NCI-H524 (cell line): Measurements from ENCODE around the gene JAG1.

ENCODE experiments used
- DNase-seq, 2 experiments: peaks; one replicate each; lab custom pipeline; 2025; lab: John Stamatoyannopoulos, UW

Gene JAG1

GRCh38 chr20:10699489-10699888 lies 25.7 kb upstream of the JAG1 start:
- DNase-seq: no peak

GRCh38 chr20:10696650-10697049 lies 22.9 kb upstream of the JAG1 start:
- no peak for DNase-seq

- DNase-seq: no peak
Observed at GRCh38 chr20:10689385-10689784, 15.6 kb upstream of the JAG1 start.

- DNase-seq: no peak
Observed at GRCh38 chr20:10687895-10688294, 14.1 kb upstream of the JAG1 start.

- peak; percentile 64 to 84 for DNase-seq
Observed at GRCh38 chr20:10686356-10687133, 12.7 kb upstream of the JAG1 start.

GRCh38 chr20:10683537-10683936 lies 9.7 kb upstream of the JAG1 start:
- DNase-seq: no peak

GRCh38 chr20:10682939-10683338 lies 9.1 kb upstream of the JAG1 start:
- DNase-seq: no peak

- no peak for DNase-seq
Observed at GRCh38 chr20:10681494-10681893, 7.7 kb upstream of the JAG1 start.

GRCh38 chr20:10680571-10680970 lies 6.8 kb upstream of the JAG1 start:
- DNase-seq: no peak

- DNase-seq: no peak
Observed at GRCh38 chr20:10679269-10679668, 5.5 kb upstream of the JAG1 start.

- no peak for DNase-seq
Observed at GRCh38 chr20:10676518-10676917, 2.7 kb upstream of the JAG1 start.

GRCh38 chr20:10675450-10675848 lies 1.6 kb upstream of the JAG1 start:
- DNase-seq: no peak

- DNase-seq: peak; percentile 58 to 83
Observed at GRCh38 chr20:10674684-10675449, 1.1 kb upstream of the JAG1 start.

- DNase-seq: peak; percentile 60 to 61
Observed at GRCh38 chr20:10673176-10673841, 490 bp downstream of the JAG1 start.

GRCh38 chr20:10672624-10673127 lies 1.1 kb downstream of the JAG1 start:
- DNase-seq: peak; percentile 17 to 58

- DNase-seq: peak in 1 of 2 experiments; percentile 58
Observed at GRCh38 chr20:10671919-10672623, 1.7 kb downstream of the JAG1 start.

GRCh38 chr20:10671221-10671918 lies 2.4 kb downstream of the JAG1 start:
- DNase-seq: peak in 1 of 2 experiments; percentile 48

- DNase-seq: peak in 1 of 2 experiments; percentile 26
Observed at GRCh38 chr20:10670501-10671220, 3.1 kb downstream of the JAG1 start.

GRCh38 chr20:10669843-10670446 lies 3.9 kb downstream of the JAG1 start:
- DNase-seq: no peak
